C4-2B (cell line): ENCODE data around the gene NXF3.

Experiments used
- CTCF ChIP-seq: fragments of 450-650 bp; conservative IDR thresholded peaks from 2 replicates; pipeline ENCODE4 v1.5.1; 2017; ENCODE audit warnings: mild to moderate bottlenecking
- ZFX ChIP-seq: fragments of 450-650 bp; IDR thresholded peaks from 2 replicates; pipeline ENCODE4 v1.6.1; 2017

DNA sequence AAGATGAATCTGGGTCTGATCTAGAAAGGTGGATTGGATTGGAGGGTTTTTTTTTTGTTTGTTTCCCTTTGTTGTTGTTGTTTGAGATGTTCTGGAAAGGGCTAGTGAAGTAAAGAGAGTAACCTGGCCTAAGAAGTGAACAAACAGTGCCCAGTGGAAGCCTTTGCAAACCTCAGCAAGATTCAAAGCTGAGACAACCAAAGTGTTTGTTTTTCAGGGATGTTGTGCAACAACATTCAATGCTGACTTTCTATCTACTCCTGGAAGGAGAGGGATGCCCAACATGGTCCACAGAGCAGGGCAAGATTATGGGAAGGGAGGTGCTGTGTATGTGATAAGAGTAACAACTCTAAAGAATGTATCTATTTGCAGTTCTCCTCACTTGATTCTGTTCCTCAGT is 40.3 kb downstream of the NXF3 start:
- TF ChIP-seq CTCF = no peak
- TF ChIP-seq ZFX = no peak
